Measurements from ENCODE around the gene EFNA5.

The EFNA5 gene

DNA sequence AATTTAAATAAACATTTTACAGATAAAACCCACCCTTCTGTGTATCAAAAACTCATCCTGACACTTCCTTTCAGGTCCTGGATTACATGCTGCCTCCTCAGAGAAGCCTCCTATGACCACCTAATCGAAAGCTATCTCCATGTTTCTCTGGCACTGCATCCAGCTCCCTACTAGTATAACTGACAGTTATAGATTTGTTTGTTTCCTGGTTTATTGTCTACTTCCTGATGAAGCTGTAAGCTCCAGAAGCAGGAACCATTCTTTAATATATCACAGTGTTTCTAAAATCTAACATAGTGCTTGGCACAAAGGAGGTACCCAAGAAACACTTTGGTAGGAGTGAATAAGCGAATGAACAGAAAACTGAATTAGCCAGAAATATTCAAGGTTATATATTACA, 270.4 kb downstream of the EFNA5 start:
- no peak for TF ChIP-seq FOXP2 (optimal IDR thresholded peaks at IDR 0.05; ENCODE audit: control extremely low read depth, extremely low read length, insufficient read depth)
- Histone ChIP-seq H3K27ac (no peak overlapping the region), H3K4me3 (no peak overlapping the region), H3K9ac (ENCODE audit: insufficient read length) (no peak overlapping the region), H3K9me3 (ENCODE audit: low read depth, low read length) (no peaks in the 10 kb centered on the region), H3K36me3 (ENCODE audit: insufficient read depth, low read length) (no peaks in the 10 kb centered on the region)
- DNase-seq (ENCODE audit: low read depth, low spot score) = no peak

GRCh38 chr5:107398703-107399102, 272.0 kb downstream of the EFNA5 start:
- no peak for DNase-seq (ENCODE audit: low read depth, low spot score)
- H3K9me3 ChIP-seq (ENCODE audit: low read depth, low read length) = no peaks in the 10 kb centered on the region
- H3K9ac ChIP-seq (ENCODE audit: insufficient read length) = no peak overlapping the region
- H3K4me3 ChIP-seq = no peak overlapping the region
- H3K36me3 ChIP-seq (ENCODE audit: insufficient read depth, low read length) = no peaks in the 10 kb centered on the region
- no peak overlapping the region for H3K27ac ChIP-seq
- TF ChIP-seq EZH2 (IDR thresholded peaks at IDR 0.05) = no peak
- no peak for TF ChIP-seq FOXP2 (optimal IDR thresholded peaks at IDR 0.05; ENCODE audit: control extremely low read depth, extremely low read length, insufficient read depth)
- TF ChIP-seq POLR2AphosphoS5 (IDR thresholded peaks at IDR 0.05; ENCODE audit: borderline replicate concordance, low read depth, low read length) = no peak

GRCh38 chr5:107396351-107396690, 274.4 kb downstream of the EFNA5 start:
- no peak for TF ChIP-seq POLR2AphosphoS5 (IDR thresholded peaks at IDR 0.05; ENCODE audit: borderline replicate concordance, low read depth, low read length)
- TF ChIP-seq FOXP2 (optimal IDR thresholded peaks at IDR 0.05; ENCODE audit: control extremely low read depth, extremely low read length, insufficient read depth) = no peak
- no peak for TF ChIP-seq EZH2 (IDR thresholded peaks at IDR 0.05)
- no peaks in the 10 kb centered on the region for H3K9me3 ChIP-seq (ENCODE audit: low read depth, low read length)
- no peak for DNase-seq (ENCODE audit: low read depth, low spot score)
- no peaks in the 10 kb centered on the region for H3K36me3 ChIP-seq (ENCODE audit: insufficient read depth, low read length)
- no peak overlapping the region for H3K9ac ChIP-seq (ENCODE audit: insufficient read length)
- H3K4me3 ChIP-seq = peak overlapping the region; percentile 58
- H3K27ac ChIP-seq = no peak overlapping the region

DNA sequence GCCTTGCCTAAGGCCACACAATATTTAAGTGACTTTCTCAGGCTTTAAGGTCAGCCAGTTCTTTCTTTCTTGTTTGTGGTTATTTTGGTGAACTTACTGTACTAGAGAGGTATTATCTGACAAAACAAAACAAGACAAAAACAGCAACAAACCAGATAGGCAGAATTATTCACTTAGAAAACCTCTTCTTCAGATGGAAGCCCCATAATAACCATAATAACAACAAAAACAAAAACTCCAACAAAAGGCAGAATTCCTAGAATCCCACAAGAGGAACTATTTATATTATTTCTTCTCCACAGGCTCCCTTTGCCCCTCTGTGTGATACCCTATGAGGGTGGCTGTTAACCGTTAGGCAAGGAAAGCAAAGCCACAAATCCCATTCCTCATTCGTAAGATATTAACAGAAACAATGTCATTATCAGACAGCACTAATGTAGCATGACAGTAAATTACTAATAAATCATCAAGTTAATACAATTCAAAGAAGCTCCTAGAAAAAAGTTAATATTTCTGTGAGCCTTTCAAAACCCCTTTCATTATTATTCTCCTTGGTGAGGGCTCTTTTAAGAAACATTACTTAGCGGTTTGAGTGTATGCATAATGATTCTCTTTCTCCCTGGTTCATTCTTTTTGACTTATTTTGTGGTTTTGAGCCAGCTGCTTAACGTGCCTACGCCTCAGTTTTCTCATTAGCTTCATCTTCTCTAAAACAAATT, 274.9 kb downstream of the EFNA5 start:
- H3K36me3 ChIP-seq (ENCODE audit: insufficient read depth, low read length) = no peaks in the 10 kb centered on the region
- TF ChIP-seq POLR2AphosphoS5 (IDR thresholded peaks at IDR 0.05; ENCODE audit: borderline replicate concordance, low read depth, low read length) (peak; percentile 27; the same call in 1 of the 2 replicates), EZH2 (IDR thresholded peaks at IDR 0.05) (no peak)

GRCh38 chr5:107393851-107394250, 276.9 kb downstream of the EFNA5 start:
- Histone ChIP-seq H3K9me3 (ENCODE audit: low read depth, low read length) (no peaks in the 10 kb centered on the region), H3K9ac (ENCODE audit: insufficient read length) (no peak overlapping the region), H3K27ac (peak overlapping the region; percentile 81), H3K4me3 (peak overlapping the region; percentile 43), H3K36me3 (ENCODE audit: insufficient read depth, low read length) (no peaks in the 10 kb centered on the region)
- TF ChIP-seq EZH2 (IDR thresholded peaks at IDR 0.05) (no peak), POLR2AphosphoS5 (IDR thresholded peaks at IDR 0.05; ENCODE audit: borderline replicate concordance, low read depth, low read length) (no peak), FOXP2 (optimal IDR thresholded peaks at IDR 0.05; ENCODE audit: control extremely low read depth, extremely low read length, insufficient read depth) (no peak)
- peak; percentile 66 for DNase-seq (ENCODE audit: low read depth, low spot score)

More for the DNA sequence above, 274.9 kb downstream of the EFNA5 start:
- peak overlapping the region; percentile 58 for H3K4me3 ChIP-seq
- no peak for DNase-seq (ENCODE audit: low read depth, low spot score)
- no peaks in the 10 kb centered on the region for H3K9me3 ChIP-seq (ENCODE audit: low read depth, low read length)
- no peak overlapping the region for H3K9ac ChIP-seq (ENCODE audit: insufficient read length)
- H3K27ac ChIP-seq = peak overlapping the region; percentile 62

- TF ChIP-seq FOXP2 (optimal IDR thresholded peaks at IDR 0.05; ENCODE audit: control extremely low read depth, extremely low read length, insufficient read depth) (no peak), EZH2 (IDR thresholded peaks at IDR 0.05) (no peak), POLR2AphosphoS5 (IDR thresholded peaks at IDR 0.05; ENCODE audit: borderline replicate concordance, low read depth, low read length) (no peak)
- Histone ChIP-seq H3K9me3 (ENCODE audit: low read depth, low read length) (no peaks in the 10 kb centered on the region), H3K9ac (ENCODE audit: insufficient read length) (no peak overlapping the region), H3K27ac (no peak overlapping the region), H3K36me3 (ENCODE audit: insufficient read depth, low read length) (no peaks in the 10 kb centered on the region), H3K4me3 (no peak overlapping the region)
- DNase-seq (ENCODE audit: low read depth, low spot score) = no peak
These were observed 278.9 kb downstream of the EFNA5 start for GRCh38 chr5:107391787-107392186.

DNA sequence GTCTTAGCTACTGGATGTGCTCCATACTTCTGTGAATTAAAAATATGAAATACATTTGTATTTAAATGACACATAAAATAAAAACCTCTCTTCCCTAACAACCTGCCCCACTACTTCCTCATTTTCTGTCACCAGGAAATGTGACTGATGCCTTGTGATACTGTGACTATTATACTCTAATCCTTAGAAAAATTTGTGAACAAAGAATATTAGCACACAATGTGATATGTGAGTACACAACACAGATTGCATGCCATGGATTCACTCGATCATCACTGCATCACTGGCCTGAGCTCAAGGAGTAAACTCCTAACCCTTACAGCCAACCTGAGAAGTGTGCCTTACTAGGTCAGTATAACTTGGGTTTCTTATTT, 281.0 kb downstream of the EFNA5 start:
- no peak for TF ChIP-seq FOXP2 (optimal IDR thresholded peaks at IDR 0.05; ENCODE audit: control extremely low read depth, extremely low read length, insufficient read depth)
- TF ChIP-seq EZH2 (IDR thresholded peaks at IDR 0.05) = no peak
- TF ChIP-seq POLR2AphosphoS5 (IDR thresholded peaks at IDR 0.05; ENCODE audit: borderline replicate concordance, low read depth, low read length) = no peak
- no peaks in the 10 kb centered on the region for H3K9me3 ChIP-seq (ENCODE audit: low read depth, low read length)
- H3K36me3 ChIP-seq (ENCODE audit: insufficient read depth, low read length) = no peaks in the 10 kb centered on the region
- no peak overlapping the region for H3K27ac ChIP-seq
- H3K4me3 ChIP-seq = 0 out of 2 replicates have a peak overlapping the region, but pooled peaks have one; percentile 10
- H3K9ac ChIP-seq (ENCODE audit: insufficient read length) = no peak overlapping the region
- DNase-seq (ENCODE audit: low read depth, low spot score) = no peak

- DNase-seq (ENCODE audit: low read depth, low spot score) = peak; percentile 89
- H3K4me3 ChIP-seq = peak overlapping the region; percentile 21; the same call in 1 of the 2 replicates
- no peaks in the 10 kb centered on the region for H3K36me3 ChIP-seq (ENCODE audit: insufficient read depth, low read length)
- H3K9ac ChIP-seq (ENCODE audit: insufficient read length) = no peak overlapping the region
- H3K27ac ChIP-seq = no peak overlapping the region; the same call in 1 of the 2 replicates
- TF ChIP-seq FOXP2 (optimal IDR thresholded peaks at IDR 0.05; ENCODE audit: control extremely low read depth, extremely low read length, insufficient read depth) (peak; percentile 70), EZH2 (IDR thresholded peaks at IDR 0.05) (no peak), POLR2AphosphoS5 (IDR thresholded peaks at IDR 0.05; ENCODE audit: borderline replicate concordance, low read depth, low read length) (peak; percentile 90; the same call in 1 of the 2 replicates)
- no peaks in the 10 kb centered on the region for H3K9me3 ChIP-seq (ENCODE audit: low read depth, low read length)
These were observed 281.5 kb downstream of the EFNA5 start for GRCh38 chr5:107389130-107389774.

Data from SK-N-MC (cell line).